HG03432 (cell line): ENCODE data around the gene CMTM7.

Source experiments
- ATAC-seq: cut with Tn5 transposase; IDR thresholded peaks from one replicate; pipeline ENCODE4 v1.9.1; 2021; ENCODE audit warnings: mild to moderate bottlenecking, moderate library complexity; ENCODE audit not compliant: unreplicated experiment

The CMTM7 gene, protein sequence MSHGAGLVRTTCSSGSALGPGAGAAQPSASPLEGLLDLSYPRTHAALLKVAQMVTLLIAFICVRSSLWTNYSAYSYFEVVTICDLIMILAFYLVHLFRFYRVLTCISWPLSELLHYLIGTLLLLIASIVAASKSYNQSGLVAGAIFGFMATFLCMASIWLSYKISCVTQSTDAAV

DNA sequence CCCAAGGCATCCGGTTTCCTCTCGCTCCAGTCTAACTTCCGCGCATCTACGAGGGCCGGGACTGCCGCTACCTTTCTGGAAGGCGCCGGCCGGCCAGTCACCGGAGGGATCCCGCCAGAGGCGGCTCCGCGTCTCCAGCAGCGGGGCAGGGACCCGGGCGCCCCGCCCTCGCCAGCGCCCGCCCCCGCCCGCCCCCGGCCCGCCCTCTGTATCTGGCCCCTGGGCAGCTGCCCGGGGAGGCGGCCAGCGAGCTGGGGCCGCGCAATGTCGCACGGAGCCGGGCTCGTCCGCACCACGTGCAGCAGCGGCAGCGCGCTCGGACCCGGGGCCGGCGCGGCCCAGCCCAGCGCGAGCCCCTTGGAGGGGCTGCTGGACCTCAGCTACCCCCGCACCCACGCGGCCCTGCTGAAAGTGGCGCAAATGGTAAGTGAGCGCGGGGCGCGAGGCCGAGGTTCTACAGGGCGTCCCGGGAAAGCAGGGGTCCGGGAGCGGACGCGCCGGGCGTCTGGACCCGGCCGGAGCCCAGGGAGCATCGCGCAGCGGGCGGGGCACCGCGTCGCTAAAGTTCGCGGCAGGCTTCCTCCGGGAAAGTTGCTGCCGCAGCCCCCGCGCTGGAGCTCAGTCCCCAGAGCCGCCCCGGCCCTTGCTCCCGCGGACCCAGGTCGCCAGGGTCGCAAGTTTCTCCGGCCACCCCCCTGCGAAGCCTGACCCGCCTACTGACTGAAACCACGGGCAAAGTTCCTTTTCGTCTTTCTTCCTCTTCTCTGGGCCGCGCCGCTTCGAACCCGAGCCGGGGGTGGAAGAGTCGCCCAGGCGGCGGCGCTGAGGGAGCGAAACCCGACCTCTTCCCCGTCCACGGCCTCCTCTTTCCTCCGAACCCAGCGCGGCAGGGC is at the start of gene CMTM7:
TSS of gene CMTM7 (plus strand) at position 211 of the 893 bp plus-strand sequence. CDS start at position 265, 54 bp downstream.
- ATAC-seq, result peak; percentile 45

DNA sequence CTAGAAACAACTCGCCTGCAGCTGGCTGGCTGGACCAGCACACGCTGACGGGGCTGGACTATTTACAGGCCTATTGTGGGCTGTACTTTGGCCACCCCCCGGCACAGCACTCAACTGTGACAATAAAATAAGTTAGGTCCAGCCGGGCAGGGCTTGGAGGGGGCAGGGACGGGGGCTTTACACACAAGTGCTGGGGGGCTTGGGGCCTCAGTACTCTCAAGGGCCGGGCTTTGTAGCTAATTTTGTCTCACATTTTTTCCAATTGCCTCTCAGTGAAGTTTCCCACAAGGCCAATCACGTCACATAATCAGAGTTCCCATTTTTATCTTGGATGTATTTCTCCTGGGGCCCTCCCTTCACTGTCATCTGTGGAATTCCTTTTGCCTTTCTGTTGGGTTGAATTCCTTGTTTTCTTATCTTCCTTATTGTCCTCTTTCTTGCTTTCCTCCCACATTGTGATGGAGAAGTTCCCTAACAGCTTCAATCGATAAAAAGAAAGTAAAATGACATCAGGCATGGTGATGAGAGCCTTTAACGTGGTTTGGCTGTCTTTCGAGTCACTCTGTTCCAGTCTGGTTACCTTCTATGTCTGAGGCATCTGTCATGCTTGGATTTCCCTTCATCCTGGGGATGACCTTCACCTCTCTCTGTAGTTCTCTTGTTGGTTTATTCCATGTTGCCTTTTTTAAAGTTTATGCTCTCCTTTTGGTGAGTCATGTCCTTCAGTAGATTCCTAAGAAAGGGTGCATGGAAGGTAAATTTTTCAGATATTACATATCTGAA is 44.1 kb upstream of the CMTM7 start:
- no peak for ATAC-seq

DNA sequence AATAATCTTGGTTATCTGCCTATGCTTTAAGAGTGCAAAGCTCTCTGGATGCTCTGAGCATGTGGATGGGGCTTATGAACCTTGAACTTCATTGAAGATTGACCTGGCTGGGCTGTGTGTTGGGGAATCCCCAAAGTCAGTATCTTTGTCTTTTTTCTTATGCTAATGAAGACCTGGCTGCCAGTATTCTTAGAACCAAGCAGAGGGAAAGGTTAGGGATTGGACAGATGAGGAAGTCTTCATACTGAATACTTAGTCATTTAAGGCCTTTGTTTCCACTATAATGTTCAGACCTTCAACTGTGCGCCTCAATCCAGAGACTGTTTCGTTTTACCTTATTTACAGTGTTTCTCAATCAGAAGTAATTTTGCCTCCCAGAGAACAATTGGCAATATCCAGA is 42.5 kb upstream of the CMTM7 start:
- no peak for ATAC-seq

DNA sequence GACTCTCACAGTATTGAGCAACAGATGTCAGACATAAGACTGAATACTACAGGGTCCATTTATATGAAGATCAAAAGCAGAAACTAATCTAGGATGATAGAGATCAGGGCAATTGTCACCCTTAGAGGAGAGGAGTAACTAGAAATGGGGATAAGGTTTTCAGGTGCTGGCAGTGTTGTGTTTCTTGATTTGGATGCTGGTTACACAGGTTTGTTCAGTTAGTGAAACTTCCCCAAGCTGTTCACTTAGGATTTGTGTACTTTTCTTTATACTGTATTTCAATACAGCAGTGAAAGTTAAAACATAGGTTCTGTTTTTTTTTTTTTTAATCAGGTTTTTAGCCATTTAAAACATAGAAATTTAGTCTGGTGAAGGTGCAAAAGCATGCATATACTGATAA is 39.1 kb upstream of the CMTM7 start:
- no peak for ATAC-seq

DNA sequence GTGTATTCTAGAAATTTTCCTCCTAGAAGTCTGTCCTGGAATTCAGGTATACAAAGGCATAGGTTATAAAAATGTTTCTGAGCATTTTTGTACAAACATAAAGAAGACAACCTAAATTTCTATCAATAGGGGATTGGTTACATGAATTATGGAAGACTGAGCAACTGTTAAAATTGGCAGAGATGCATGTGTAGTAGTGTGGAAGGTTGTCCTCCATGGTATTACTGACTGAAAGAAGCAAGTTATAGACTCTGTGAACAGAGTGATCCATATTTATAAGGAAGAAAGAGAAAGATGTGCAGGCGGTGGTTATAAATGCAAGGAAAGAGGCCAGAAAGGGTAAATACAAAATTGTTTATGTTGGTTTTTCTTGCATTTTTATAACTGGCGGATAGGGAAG is 38.3 kb upstream of the CMTM7 start:
- ATAC-seq, result no peak

DNA sequence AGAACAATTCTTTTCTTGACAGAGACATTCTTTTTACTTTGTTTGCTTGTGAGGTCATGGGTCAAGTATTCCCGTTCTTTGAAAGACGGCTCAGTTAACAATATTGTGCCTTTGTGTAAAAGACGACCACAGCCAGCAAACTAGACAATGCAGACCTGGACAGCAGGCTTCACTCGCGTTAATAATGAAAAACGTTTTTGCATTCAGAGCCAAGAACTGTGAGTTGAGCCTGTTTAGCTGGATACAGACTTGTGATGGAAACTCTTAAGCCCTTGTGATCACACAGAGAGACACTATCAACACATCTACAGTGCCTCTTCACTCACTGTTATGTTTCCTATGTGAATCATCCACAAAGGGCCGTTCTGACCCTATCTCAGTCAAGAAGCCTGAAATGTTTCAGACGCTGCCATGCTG is 37.3 kb upstream of the CMTM7 start:
- no peak for ATAC-seq

DNA sequence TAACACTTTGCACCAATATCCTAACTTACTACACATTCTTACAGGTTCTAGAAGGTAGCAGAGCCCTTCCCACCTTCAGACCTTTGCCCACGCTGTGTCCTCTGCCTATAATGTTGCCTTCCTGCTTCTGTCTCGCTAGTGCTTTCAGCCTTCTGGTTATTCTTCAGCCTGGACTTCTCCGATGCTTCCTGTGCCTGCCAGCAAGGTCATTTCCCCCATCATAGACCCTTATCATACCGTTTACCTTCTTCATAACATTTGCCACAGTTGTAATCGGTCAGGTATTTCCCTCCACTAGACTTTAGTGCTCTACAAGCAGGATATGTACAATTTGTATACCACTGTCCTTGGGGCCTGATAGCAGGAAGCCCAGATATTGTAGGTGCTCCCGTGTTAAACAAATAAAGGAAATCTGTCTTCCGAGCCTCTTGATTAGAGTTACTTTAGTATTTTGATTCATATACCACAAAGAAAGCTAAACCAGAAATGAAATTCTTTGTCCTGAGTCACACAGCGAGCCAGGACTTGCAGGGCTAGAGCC is 35.8 kb upstream of the CMTM7 start:
- ATAC-seq, result no peak

DNA sequence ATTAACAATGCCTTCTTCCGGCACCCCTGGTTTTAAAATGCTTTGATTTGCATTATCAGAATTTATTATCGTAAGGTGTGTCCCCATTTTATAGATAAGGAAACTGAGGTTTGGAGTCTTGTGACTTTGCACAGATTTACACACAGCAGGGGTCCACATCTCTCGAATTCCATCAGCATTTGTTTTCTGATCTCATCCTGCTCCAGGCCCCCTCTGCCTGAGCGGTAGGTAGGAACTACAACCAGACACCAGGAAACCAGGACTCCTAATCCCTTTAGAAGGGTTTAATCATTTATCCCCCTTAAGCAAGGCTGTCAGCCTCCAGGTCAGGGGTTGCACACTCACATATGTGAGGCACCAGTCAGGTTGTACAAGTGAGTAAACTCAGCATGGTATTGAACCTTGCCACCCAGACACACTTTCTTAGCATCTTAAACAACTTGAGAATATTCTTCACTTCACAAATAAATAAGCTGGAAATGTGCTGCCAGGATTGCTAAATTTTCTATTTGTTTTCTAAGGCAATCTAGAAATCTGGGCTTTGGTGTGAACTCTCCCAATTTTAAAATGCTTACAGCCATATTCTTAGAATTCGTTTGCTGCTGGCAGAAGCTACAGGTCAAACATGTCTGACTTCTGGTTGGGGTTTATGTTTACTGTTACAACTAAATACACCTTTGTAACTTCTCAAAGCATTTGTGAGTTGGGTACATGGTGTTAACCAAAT is 31.7 kb upstream of the CMTM7 start:
- no peak for ATAC-seq

DNA sequence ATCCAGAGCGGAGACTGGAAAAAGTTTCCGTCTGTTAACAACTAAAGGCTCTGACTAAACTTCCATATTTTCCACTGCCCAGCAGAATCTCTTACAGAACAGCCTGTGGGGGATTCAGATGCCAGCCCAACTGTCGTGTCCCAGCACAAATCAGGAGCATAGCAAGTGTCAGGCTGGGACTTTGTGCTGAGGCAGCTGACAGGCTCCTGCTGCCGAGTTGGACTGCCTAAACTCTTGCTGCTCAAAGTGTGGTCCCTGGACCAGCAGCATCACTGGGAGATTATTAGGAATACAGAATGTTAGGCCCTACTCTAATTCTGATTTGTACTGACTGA is 31.2 kb upstream of the CMTM7 start:
- no peak for ATAC-seq

DNA sequence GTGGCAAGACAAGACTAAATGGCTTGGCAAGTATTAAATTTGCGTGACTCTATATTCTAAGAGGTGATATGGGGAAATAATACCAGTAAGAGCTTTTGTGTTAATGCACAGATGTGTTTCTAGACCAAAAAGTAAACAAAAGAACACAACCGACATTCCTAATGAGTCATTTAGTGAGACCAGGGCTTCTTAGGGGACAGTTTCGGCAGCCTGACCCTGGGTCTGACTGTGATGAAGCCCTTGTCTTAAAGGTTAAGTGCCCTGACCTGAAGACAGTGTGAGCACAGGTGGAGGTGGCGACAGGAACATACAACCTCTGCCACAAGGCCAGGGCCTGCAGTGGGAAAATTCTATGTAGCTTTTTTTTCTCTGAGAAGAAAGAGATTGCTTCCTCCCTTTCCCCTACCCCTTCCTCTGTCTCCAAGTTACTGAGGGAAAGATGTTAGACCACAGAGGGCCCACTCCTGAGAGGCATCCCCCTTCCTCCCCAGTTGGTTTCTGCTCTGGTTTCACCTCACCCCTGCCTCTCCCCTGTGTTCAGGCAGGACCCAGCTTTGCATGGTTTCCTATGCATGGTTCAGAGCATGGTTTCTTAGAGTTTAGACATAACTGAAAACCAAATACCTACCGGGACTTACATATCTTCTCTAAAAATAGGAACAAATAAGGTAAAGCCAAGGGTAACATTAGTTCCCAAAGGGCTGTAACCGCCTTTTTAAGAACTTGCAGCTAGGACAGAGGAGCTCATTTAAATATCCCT is 24.8 kb upstream of the CMTM7 start:
- peak; percentile 77 for ATAC-seq

DNA sequence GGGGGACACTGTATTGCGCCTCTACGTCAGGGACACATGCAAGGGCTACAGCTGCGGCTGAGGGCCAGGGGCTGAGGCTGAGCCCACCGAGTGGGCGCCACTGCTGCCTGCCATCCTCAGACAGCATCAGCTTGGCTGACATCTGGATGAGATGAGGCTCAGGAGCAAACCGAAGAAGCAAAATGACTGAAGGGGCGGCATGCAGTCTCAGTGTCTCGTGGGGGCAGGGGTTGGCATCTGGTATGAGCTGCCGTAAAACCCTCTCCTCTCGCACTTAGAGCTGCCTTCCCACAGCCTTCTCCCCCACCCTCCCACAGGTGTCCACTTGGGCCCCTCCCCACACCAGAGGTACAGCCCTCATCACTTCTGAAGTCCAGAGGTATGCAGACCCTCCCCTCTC is 24.2 kb upstream of the CMTM7 start:
- no peak for ATAC-seq

DNA sequence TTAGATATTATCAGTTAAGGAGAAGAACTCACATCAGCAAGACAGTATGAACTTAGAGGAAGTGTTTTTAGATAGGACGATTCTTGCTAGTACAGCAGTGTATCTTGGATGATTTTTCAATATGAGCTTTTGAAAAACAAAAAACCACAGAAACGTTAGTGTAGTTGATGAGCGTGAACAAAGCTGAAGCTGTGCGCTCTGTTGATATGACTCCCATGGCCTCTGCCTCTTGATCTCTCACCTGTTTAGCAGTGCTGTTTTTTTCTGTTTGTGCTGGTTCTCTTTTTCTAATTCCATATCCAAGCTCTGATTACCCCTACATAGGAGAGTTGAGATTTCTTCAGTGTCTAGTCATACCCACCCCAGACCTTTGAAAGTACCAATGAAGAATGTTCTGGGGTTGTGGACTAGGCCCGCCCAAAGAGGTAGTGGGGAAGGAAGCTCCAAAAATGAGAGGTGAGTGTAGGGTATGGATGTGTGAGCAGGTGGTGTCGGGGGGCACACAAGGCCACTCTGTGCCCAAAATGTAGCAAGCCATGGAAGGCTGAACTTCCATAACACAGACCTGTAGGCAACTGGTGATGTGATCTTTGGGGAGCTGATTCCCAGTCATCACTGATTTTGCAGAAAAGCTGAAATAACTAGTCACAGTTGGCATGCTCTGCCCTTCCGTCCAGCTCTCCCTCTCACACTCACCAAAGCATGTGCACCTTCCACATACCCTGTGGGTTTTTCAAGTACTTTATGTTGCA is 20.0 kb upstream of the CMTM7 start:
- ATAC-seq, result no peak

DNA sequence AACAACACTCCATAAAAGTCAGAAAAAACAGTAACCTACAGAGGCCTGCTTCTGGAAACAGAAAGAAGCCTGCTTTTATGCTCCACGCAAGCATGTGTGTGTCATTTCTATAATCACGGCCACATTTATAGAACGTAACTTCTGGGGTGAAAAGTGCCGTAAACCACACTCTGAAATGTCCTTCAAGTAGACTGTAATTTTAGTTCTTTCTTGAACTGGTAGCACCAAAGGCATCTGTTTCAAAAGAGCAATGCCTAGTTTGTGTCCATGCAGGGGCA is 19.5 kb upstream of the CMTM7 start:
- no peak for ATAC-seq

DNA sequence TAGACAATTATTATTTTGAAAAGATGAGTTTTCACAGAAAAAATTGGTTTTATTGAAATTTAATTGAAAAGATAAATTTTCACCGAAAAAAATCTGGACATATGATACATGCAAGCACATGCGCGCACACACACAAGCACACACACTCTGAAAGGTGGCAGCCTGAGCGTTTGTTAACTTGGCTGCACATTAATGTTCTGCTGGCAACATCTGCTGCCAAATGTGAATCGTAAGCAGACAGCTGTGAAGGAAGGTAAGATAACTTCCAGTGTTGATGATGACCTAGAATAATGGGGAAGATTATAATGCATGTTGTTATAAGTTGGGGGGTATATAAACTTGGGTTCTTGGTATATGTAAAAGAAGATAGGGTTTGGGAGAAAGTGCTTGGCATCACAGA is 18.4 kb upstream of the CMTM7 start:
- no peak for ATAC-seq

DNA sequence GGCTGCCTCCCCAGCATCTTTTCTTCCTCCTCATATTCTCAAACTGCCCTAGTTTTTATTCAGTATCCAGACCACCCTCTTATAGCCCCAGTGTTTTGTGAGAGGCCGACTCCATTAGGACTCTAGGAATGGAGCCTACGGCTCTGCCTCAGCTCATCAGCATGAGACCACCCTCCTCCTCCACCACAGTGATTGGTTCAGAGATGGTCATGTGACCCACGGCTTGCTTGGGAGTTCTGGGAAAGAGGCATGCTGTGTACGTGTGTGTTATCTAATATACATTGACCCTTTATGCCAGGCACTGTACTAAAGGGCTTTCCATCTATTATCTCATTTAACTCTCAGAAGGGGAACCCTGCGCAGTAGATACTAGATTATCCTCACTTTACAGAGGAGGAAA is 17.8 kb upstream of the CMTM7 start:
- ATAC-seq, result no peak

DNA sequence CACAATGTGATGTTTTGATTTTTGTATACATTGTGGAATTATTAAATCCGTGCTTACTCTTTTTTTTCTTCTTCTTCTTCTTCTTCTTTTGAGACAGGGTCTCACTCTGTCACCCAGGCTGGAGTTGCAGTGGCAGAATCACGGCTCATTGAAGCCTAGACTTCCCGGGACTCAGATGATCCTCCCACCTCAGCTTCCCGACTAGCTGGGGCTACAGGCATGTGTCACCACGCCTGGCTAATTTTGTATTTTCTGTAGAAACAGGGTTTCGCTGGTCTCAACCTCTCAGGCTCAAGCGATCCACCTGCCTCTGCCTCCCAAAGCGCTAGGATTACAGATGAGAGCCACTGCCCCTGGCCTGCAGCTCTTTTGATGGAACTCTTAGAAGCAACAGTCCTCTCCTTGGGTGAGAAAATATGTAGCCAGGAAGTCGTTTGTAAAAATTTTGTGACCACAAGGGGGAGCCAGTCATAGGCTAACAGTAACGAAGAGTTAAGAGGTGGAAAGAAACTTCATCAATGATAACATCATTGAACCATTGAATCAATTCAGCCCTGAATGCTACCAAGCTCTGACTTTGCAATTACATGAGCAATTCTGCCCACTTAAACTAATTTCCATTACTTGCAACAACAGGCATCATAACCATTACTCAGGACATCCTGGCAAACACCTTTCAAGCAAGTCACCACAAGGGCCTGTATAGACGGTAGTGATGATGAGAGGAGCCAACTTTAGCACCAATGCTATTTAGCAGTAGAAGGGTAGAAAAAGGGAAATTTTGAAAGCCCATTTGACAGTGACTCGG is 16.7 kb upstream of the CMTM7 start:
- ATAC-seq, result peak; percentile 67

DNA sequence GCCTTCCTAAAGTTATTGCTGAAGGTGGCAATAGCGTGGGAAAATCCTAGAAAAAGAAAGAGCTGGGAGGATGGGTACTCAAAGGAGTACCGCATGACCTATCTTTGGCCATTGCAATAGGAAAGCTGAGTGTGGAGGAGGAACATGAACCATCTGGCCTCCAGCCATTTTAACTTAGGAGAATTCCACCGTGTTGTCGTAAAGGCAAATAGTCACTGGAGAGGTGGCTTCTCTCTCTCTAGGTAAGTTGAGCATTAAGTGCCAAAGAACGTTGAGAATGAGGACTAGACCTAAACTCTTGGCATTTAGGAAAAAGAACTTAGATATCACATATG is 16.1 kb upstream of the CMTM7 start:
- no peak for ATAC-seq

DNA sequence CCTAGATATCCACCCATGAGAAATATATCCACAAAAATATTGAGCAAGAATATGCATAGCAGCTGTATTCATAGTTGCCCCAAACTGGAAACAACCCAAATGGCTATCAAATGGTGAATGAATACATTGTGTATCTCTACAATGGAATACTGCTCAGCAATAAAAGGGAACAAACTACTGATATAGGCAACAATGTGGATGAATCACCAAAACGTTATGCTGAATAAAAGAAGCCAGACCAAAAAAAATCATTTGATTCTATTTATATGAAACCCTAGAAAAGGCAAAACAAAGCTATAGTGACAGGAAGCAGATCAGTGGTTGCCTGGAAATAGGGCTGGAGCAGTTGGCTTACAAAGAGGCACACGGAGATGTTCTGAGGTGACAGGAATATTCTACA is 15.5 kb upstream of the CMTM7 start:
- ATAC-seq, result no peak
